HG03095 (cell line): ENCODE results near the gene C11orf91.

ENCODE experiments used
- ATAC-seq: cut with Tn5 transposase; IDR thresholded peaks from one replicate; pipeline ENCODE4 v1.9.1; 2021; ENCODE audit warnings: moderate library complexity; ENCODE audit not compliant: unreplicated experiment

The C11orf91 gene

DNA sequence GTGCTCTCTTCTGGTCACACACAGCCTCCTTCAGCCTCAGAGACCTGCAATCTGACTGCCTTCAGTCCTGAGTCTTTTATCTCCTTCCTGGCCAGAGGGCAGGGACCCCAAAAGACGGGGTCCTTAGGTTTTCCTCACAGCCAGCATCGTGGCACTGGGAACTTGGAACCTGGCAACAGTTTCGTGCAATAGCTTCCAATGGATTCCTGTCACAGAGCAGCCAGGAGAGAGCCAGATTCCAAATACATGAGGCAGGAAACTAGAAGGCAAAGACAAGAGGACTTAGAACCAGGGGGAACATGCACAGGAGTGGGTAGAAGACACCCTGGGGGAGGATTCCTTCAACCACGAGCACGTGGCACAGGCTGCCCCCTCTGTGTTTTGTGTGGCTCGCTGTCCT, 48.6 kb downstream of the C11orf91 start:
- ATAC-seq, result no peak

DNA sequence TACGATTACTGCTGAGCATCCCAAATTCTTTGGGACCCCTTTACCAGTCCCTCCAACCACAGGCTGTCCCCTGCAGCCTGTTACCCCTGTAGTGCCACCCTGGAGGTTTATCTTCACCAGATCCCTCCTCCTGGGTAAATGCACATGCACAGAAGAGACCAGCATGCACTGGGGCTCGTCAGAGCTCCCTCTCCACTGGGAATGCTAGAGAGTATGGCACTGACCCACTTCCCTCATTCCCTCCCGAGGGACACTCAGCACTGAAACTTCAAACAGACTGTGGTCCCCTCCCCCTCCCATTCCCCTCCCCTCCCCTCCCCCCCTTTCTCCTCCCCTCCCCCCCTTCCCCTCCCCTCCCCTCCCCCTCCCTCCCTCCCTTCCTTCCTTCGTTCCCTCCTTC, 49.1 kb downstream of the C11orf91 start:
- no peak for ATAC-seq

DNA sequence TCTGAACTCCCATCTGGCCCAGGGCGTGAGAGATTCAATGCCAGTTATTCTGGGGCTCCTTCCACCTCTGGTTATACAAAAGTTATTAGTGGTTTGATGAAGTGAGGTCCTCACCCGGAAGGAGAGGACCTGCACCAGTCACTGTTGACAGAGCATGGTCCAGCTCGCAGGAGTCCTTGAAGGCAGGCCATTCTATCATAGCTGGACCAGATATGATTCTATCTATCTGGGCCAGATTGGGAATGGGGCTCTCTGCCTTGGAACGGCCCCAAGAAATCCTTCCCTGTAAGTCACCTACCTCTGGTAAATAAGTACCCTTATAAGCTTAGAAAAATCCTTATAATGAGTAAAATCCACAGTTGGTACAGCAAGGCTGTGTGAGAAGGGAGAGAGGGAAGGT, 50.7 kb downstream of the C11orf91 start:
- ATAC-seq, result no peak
